ENCODE results near the gene BCO1. TPM values are rescaled to one million over a fixed set of nuclear protein-coding genes. Genes with fewer than 3 reads are reported as not detected.

BCO1 gene
- total RNA-seq, 2 donors from 2014 or later, result 0.42 to 0.62 TPM

DNA sequence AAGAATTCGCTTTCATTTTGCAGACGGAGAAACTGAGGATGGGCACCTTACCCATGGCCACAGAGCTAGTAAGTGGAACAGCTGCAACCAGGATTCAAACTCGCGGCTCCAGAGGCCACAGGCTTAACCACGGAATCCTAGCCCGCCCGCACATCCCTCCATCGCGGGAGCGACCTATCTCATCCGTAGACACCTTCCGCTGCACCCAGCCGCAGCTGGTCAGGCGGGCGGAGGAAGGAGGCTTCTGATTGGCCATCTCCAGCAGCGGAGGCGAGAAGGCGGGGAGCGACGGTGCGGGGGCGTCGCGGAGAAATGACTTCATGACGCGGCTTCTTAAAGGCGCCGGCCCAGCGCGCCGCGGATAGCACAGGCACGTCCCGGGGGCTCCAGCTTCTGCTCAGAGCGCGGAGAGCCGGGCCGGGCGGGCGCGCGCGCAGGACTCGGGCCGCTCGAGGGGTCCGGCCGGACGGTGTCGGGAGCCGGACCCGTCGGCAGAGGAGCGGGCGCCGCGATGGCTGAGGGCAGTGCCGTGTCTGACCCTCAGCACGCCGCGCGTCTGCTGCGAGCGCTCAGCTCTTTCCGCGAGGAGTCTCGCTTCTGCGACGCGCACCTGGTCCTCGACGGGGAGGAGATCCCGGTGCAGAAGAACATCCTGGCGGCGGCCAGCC lies 76.2 kb downstream of the BCO1 start, which contains the start of gene GAN:
Gene GAN, plus strand, starts transcription at position 360 of the 668 bp plus-strand sequence. Its CDS starts 152 bp downstream, at position 512.
- peak; percentile 98 for DNase-seq
- peaks cover 3% of the 10 kb centered on the region for H3K36me3 Mint-ChIP-seq (ENCODE audit: low read depth)
- WGBS, 2 experiments (ENCODE audit: insufficient coverage in 1 of 2, insufficient read length in 1 of 2), result 0 to 1% methylated on average over 30 to 75 of the region's 75 CpGs
- no peaks in the 10 kb centered on the region for H3K27me3 Mint-ChIP-seq (ENCODE audit: insufficient read depth)
- Histone ChIP-seq H3K27ac (ENCODE audit: low read depth, low read length) (no peak within 1 kb of the TSS), H3K4me3 (ENCODE audit: low read length) (peak within 1 kb of the TSS; percentile 90), H3K9me3 (ENCODE audit: control insufficient read depth, low read length) (no peaks in the 10 kb centered on the region), H3K27me3 (ENCODE audit: control insufficient read depth, insufficient read depth, low read length, poor library complexity, severe bottlenecking) (no peaks in the 10 kb centered on the region), H3K9ac (ENCODE audit: extremely low read depth, low read length, poor library complexity, severe bottlenecking) (peak within 1 kb of the TSS; percentile 83), H3K36me3 (ENCODE audit: control insufficient read depth, insufficient read depth, low read length) (no peaks in the 10 kb centered on the region), H3K4me1 (ENCODE audit: control insufficient read depth, insufficient read depth, low read length) (peaks cover 3% of the 10 kb centered on the region)
- peak within 1 kb of the TSS; percentile 83 for H3K4me3 Mint-ChIP-seq
- no peaks in the 10 kb centered on the region for H3K9me3 Mint-ChIP-seq
- TF ChIP-seq, protein P1, sequence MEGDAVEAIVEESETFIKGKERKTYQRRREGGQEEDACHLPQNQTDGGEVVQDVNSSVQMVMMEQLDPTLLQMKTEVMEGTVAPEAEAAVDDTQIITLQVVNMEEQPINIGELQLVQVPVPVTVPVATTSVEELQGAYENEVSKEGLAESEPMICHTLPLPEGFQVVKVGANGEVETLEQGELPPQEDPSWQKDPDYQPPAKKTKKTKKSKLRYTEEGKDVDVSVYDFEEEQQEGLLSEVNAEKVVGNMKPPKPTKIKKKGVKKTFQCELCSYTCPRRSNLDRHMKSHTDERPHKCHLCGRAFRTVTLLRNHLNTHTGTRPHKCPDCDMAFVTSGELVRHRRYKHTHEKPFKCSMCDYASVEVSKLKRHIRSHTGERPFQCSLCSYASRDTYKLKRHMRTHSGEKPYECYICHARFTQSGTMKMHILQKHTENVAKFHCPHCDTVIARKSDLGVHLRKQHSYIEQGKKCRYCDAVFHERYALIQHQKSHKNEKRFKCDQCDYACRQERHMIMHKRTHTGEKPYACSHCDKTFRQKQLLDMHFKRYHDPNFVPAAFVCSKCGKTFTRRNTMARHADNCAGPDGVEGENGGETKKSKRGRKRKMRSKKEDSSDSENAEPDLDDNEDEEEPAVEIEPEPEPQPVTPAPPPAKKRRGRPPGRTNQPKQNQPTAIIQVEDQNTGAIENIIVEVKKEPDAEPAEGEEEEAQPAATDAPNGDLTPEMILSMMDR (conservative IDR thresholded peaks at IDR 0.05), result no peak
- peak within 1 kb of the TSS; percentile 93 for H3K27ac Mint-ChIP-seq
- peaks cover 32% of the 10 kb centered on the region for H3K4me1 Mint-ChIP-seq

DNA sequence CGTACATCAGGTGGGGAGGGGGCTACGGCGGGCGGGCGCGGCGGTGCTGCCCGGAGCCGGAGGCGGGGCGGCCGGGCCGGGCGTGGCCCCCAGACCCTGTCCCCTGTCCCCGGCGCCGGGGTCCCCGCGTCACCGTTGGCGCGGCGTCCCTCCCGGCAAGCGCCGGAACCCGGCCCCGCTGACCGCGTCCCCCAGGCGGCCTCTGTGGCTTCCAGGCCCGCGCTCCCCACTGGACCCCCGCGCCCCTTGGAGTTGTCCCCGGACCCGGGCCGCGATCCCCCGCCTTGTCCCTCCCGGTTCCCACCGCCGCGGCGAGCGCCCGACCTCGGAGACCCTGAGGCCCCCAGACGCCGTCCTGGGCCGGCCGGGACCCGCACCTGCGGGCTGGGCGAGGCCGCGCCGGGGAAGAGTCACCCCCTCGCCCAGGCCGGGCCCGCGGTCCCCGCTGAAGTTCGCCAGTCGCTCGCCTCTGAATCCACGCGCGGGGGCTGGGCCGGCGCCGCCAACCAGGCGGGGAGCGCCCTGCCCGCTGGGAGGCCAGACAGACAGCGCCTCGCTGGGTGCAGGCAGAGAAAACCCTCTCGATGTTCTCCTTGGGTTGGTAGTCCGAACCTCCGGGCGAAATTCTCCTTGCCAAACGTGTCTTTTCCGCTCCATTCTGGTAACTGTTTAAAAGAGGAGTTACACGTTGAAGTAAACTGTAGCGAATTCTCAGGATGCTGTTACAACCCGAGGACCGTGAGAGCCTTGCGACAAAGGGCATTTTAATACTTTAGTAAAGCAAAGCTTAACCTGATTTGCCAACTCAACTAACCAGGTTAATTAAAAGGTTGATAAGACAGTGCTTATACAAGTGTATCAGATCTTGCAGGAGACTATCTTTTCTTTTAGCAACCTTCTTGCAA lies 77.0 kb downstream of the BCO1 start:
- H3K9me3 ChIP-seq (ENCODE audit: control insufficient read depth, low read length), result no peaks in the 10 kb centered on the region
- H3K36me3 ChIP-seq (ENCODE audit: control insufficient read depth, insufficient read depth, low read length), result no peaks in the 10 kb centered on the region
- DNase-seq, result peak; percentile 63
- Mint-ChIP-seq H3K36me3 (ENCODE audit: low read depth) (peaks cover 3% of the 10 kb centered on the region), H3K4me3 (peak overlapping the region; percentile 83), H3K27ac (peak overlapping the region; percentile 69), H3K27me3 (ENCODE audit: insufficient read depth) (no peaks in the 10 kb centered on the region), H3K9me3 (no peaks in the 10 kb centered on the region), H3K4me1 (peaks cover 32% of the 10 kb centered on the region)
- H3K9ac ChIP-seq (ENCODE audit: extremely low read depth, low read length, poor library complexity, severe bottlenecking), result peak overlapping the region; percentile 83
- H3K4me1 ChIP-seq (ENCODE audit: control insufficient read depth, insufficient read depth, low read length), result peaks cover 3% of the 10 kb centered on the region
- 0 to 1% methylated on average over 33 to 88 of the region's 88 CpGs for WGBS, 2 experiments (ENCODE audit: insufficient coverage in 1 of 2, insufficient read length in 1 of 2)
- TF ChIP-seq, protein P1 (conservative IDR thresholded peaks at IDR 0.05), result no peak
- no peaks in the 10 kb centered on the region for H3K27me3 ChIP-seq (ENCODE audit: control insufficient read depth, insufficient read depth, low read length, poor library complexity, severe bottlenecking)
- H3K27ac ChIP-seq (ENCODE audit: low read depth, low read length), result no peak overlapping the region
- peak overlapping the region; percentile 90 for H3K4me3 ChIP-seq (ENCODE audit: low read length)

DNA sequence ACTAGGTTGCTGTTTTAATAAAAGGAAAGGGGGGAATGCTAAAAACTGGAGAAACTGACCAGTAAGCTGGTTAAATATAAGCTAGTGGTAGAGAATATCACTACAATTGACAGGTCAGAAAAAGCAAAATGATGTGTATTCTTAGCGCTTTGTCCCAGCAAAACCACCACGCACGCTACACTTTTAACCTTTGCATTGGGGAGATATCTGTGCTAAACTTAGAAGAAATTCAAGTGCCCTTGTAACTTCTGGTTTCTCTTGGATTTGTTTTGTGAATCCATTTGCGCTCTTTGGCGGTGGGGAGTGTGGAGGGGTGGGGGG lies 77.6 kb downstream of the BCO1 start:
- no peaks in the 10 kb centered on the region for H3K27me3 ChIP-seq (ENCODE audit: control insufficient read depth, insufficient read depth, low read length, poor library complexity, severe bottlenecking)
- Mint-ChIP-seq H3K27me3 (ENCODE audit: insufficient read depth) (no peaks in the 10 kb centered on the region), H3K9me3 (no peaks in the 10 kb centered on the region), H3K4me3 (peak overlapping the region; percentile 83), H3K36me3 (ENCODE audit: low read depth) (peaks cover 3% of the 10 kb centered on the region), H3K4me1 (peaks cover 32% of the 10 kb centered on the region), H3K27ac (no peak overlapping the region)
- H3K4me1 ChIP-seq (ENCODE audit: control insufficient read depth, insufficient read depth, low read length), result peaks cover 3% of the 10 kb centered on the region
- H3K4me3 ChIP-seq (ENCODE audit: low read length), result peak overlapping the region; percentile 90
- 58 to 77% methylated on average over 3 to 5 of the region's 5 CpGs for WGBS, 2 experiments (ENCODE audit: insufficient coverage in 1 of 2, insufficient read length in 1 of 2)
- no peak overlapping the region for H3K27ac ChIP-seq (ENCODE audit: low read depth, low read length)
- no peak for DNase-seq
- H3K9ac ChIP-seq (ENCODE audit: extremely low read depth, low read length, poor library complexity, severe bottlenecking), result peak overlapping the region; percentile 63
- no peaks in the 10 kb centered on the region for H3K9me3 ChIP-seq (ENCODE audit: control insufficient read depth, low read length)
- TF ChIP-seq, protein P1 (conservative IDR thresholded peaks at IDR 0.05), result no peak
- no peaks in the 10 kb centered on the region for H3K36me3 ChIP-seq (ENCODE audit: control insufficient read depth, insufficient read depth, low read length)

All from endodermal cell (in vitro differentiated cells).